ENCODE results near the gene L3MBTL4.

DNA sequence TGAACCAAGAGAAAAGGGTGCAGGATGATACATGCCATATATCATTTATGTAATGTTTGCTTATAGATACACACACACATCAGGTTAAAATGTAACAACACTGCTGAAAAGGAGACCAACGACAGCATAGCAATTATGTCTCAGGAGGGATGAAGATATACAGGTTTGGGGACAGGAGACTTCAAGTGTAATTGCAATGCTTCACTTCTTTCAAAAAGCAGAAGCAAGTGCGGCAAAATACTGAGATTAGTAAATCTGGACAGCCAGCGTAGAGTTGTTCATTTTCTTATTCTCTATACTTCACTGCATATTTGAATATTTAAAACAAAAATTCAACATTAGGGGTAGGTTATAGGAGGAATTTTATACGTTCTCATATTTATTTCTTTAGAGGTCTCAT lies 87.2 kb downstream of the L3MBTL4 start:
- TF ChIP-seq POLR2A (IDR thresholded peaks at IDR 0.05; ENCODE audit: low read depth, low read length) (no peak), POLR2AphosphoS5 (IDR thresholded peaks at IDR 0.05; ENCODE audit: low read depth, low read length) (no peak), SPI1 (IDR thresholded peaks at IDR 0.05; ENCODE audit: low read depth, low read length) (no peak), POU2F2 (IDR thresholded peaks at IDR 0.05; ENCODE audit: low read depth, low read length) (no peak)

All from GM12891 (cell line).